ENCODE results near the gene CSGALNACT2.

- TF ChIP-seq, protein P1, sequence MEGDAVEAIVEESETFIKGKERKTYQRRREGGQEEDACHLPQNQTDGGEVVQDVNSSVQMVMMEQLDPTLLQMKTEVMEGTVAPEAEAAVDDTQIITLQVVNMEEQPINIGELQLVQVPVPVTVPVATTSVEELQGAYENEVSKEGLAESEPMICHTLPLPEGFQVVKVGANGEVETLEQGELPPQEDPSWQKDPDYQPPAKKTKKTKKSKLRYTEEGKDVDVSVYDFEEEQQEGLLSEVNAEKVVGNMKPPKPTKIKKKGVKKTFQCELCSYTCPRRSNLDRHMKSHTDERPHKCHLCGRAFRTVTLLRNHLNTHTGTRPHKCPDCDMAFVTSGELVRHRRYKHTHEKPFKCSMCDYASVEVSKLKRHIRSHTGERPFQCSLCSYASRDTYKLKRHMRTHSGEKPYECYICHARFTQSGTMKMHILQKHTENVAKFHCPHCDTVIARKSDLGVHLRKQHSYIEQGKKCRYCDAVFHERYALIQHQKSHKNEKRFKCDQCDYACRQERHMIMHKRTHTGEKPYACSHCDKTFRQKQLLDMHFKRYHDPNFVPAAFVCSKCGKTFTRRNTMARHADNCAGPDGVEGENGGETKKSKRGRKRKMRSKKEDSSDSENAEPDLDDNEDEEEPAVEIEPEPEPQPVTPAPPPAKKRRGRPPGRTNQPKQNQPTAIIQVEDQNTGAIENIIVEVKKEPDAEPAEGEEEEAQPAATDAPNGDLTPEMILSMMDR (IDR thresholded peaks at IDR 0.05; ENCODE audit: poor library complexity): no peak
- no peak for TF ChIP-seq EZH2phosphoT487 (IDR thresholded peaks at IDR 0.05; ENCODE audit: low read depth, severe bottlenecking, unreplicated experiment)
Observed at GRCh38 chr10:43094085-43094484, 44.2 kb upstream of the CSGALNACT2 start.
